LNCaP clone FGC (cell line): Measurements from ENCODE around the gene MAP4K4.
"Not testable (repeated sequence)": the region's sequence is repeated elsewhere in the genome, so short reads cannot be mapped to it uniquely, and the experiment has no call there.

Source experiments
- DNase-seq: peaks from one replicate; pipeline ENCODE4 v3.0.0-alpha.2; 2011; ENCODE audit warnings: low read depth
- H3K4me3 ChIP-seq: 2 replicates; pipeline ENCODE4 v1.5.1; 2011; ENCODE audit warnings: mild to moderate bottlenecking, low read depth, low read length, control low read depth
- CTCF ChIP-seq: IDR thresholded peaks from 2 replicates; pipeline ENCODE4 v1.5.1; 2012; ENCODE audit warnings: mild to moderate bottlenecking; ENCODE audit not compliant: control insufficient read depth, insufficient read depth; ENCODE audit errors: extremely low read depth

Gene MAP4K4

GRCh38 chr2:101930019-101930418 is 232.5 kb downstream of the MAP4K4 start:
- DNase-seq, result peak; percentile 35
- H3K4me3 ChIP-seq, result no peak overlapping the region
- TF ChIP-seq CTCF, result no peak

GRCh38 chr2:101930847-101931246 is 233.3 kb downstream of the MAP4K4 start:
- DNase-seq, result no peak
- no peak overlapping the region for H3K4me3 ChIP-seq
- TF ChIP-seq CTCF, result no peak

- H3K4me3 ChIP-seq, result no peak overlapping the region
- TF ChIP-seq CTCF, result no peak
- no peak for DNase-seq
Measured at GRCh38 chr2:101931402-101931801, 233.9 kb downstream of the MAP4K4 start.

- not testable (repeated sequence) for H3K4me3 ChIP-seq, DNase-seq
Measured at GRCh38 chr2:101935764-101936163, 238.3 kb downstream of the MAP4K4 start.

GRCh38 chr2:101942851-101943250 is 245.3 kb downstream of the MAP4K4 start:
- DNase-seq, result no peak
- H3K4me3 ChIP-seq, result no peak overlapping the region
- no peak for TF ChIP-seq CTCF
